GM11168 (cell line): ENCODE results near the gene BTNL3.

Source experiments
- in situ Hi-C: fragments of 300-500 bp; cut with MboI; formaldehyde crosslinking; loops from one replicate; pipeline ENCODE4 v1.12.0; 2022; ENCODE audit warnings: low sequenced_read_pairs; ENCODE audit not compliant: unreplicated experiment

BTNL3 gene

DNA sequence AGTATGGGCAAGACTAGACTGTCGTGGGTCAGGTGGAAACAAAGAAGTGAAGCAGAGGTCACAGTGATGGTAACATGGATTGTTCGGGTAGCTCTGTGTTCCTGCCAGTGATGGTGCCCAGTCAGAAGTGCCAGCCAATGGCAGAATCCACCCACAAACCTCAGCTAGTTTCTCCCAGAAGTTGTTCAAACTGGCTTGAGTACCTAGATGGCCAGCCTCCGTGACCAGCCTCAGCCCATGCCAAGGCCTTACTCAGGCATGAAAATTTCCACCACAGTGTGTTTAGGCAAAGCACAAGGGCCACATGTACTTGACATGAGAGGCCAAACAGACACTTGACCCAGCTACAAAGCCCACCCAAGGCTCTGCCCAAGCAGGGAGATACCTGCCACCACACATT, 32.0 kb downstream of the BTNL3 start:
- in situ Hi-C loops = no loop called here

DNA sequence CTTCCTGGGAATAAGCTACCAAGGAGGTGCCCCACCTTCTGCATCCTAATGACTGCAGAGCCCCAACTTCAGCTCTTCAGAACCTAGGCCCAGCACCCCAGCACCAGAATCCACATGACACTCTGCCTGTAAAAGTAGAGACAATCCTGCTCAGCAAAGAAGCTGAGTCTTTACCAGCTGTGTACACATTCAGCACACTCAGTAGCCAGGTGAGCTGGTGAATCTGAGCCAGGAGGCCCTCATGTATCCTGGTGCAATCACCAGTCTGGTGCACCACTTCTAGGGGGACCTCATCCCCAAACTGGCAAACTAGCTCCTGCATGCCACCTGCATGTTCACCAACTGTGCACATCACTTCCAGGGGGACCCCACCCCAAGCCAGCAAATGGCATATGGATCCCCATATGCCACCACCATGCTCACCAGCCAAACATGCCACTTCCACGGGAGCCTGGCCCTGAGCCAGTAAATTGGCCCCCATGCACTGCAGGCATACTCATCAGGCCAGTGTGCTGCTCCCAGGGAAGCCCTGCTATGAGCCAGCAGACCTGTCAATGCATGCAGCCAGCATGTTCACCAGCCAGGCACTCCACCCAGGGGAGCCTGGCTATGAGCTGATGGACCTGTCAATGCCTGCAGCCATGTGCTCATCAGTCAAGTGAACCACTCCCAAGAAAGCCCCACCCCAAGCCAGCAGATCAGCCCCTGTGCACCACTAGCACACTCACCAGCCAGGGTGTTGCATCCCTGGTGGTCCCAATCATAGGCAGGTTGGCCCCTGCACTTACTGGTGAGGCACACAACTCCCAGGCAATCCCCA, 35.8 kb downstream of the BTNL3 start:
- in situ Hi-C loops = no loop called here

DNA sequence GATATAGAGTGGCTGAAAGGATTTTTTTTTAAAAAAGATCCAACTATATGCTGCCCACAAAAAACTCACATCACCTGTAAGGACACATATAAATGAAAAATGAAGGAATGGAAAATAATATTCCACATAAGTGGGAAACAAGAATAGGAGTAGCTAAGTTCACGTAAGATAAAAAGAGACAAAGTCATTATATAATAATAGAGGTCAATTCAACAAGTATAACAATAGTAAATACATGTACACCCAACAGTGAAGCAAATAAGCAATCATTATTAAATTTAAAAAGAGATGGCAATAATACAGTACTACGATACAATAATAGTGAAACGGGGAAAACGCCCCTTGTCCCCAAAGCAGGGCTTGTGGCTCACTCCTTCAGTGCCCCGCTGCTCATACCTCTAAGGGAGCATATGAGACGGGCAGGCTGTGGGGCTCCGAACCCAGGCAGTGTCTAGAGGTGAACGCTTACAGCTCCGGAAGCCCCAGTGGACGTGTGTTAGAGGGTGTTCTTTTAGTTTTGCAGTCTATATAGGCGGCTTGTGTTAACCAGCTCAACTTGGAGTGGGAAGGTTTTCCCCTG, 38.9 kb downstream of the BTNL3 start:
- in situ Hi-C loops = no loop called here

DNA sequence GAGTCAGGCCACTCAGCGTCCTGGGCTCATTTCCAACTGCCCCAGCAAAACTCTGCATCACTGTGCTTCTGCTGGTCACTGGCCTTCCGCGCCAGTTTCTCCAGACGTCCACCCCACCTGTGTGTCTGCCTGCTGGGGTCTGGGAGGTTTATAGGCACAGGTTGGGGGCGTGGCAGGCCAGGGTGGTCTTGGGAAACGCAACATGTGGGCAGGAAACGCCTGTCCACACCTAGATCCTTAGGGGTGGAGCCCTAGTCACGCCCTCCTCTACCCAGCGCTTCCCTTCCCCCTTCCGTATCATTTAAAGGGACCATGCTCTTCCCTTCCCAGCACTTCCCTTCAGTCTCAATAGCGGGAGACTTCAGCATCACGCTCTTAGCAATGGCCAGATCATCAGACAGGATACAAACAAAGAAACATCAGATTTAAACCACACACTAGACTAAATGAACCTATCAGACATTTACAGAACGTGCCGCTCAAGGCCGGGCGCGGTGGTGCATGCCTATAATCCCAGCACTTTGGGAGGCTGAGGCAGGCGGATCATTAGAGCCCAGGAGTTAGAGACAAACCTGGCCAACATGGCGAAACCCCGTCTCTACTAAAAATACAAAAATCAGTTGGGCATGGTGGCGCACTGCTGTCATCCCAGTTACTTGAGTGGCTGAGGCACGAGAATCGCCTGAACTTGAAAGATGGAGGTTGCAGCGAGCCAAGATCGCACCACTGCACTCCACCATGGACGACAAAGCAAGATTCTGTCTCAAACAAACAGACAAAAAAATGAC, 39.6 kb downstream of the BTNL3 start:
- in situ Hi-C loops = no loop called here

DNA sequence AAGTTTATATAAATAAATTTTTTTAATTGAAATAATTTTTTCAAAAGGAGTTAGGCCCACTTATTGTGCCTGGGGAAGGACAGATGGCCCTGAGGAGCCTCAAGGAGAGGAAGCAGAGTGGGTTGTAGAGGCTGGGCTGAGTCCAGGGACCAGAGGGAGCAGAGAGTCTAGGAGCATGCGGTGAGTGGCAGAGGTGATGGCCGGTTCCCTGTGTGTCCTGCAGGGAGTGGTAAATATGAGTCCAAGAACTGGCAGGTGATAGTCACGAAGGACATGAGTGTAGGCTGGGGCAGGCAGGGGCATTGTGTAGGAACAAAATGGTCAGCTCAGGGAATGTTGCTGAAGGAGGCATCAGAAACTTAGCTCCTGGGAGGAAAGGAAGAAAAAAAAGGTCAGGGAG, 43.1 kb downstream of the BTNL3 start:
- in situ Hi-C loops = no loop called here

DNA sequence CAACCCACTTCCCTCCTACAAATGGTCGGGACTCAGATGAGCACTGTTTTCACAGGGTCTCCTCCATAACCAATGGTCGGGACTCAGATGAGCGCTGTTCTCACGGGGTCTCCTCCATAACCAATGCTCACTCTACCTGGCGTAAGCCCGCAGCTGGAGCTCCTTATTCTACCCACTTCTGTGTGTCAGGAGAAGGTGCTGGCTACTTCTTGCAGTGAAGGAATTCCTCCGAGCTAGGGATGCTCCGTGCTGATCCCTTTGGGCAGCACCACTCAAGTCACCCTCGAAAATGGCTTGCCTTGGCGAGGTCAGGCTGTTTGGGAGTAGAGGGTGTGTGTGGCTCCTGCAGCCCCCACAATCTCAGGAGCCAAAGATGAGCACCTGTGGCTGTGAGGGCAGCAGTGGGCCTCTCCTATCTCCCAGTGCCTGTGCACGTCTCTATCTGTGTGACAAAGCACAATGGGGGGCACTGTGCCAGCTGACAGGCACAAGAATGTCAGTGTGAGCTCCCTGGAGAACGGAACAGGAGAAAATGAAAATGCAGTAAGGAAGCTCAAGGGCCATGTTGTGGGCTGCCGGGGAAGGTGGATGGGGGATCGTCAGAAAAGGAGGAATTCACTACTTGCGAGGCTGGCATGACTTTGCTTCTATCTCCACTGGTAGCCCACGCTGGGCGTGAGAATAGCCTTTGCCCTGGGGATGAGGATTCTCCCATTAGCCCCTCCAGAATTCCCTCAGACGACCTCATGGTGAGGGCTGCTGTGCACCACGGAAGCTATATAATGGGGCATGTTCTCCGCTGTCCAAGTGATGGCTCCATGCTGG, 47.6 kb downstream of the BTNL3 start:
- in situ Hi-C loops = no loop called here

DNA sequence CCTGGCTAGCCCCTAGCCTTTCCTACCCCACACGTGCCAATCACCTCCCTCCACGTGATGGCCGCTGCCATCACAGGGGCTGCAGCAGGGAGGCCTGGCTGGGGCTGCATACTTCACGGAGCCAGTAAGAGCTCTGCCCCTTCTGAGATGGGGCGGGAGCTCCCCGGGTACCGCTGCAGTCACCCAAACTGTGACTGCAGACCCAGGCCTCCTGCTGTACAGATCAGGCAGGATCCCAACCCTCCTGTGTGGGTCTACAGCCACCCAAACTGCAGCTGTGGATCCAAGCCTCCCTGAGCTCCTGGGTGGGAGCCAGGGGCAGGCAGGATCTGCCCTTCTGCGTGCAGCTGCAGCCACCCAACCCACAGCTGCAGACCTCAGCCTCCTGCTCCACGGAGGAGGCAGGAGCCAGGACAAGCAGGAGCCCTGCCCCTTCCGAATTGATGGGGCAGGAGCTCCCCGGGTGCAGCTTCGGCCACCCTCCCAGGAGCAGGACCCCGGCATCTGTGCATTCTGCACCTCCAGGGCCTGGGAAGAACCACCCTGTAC, 48.2 kb downstream of the BTNL3 start:
- in situ Hi-C loops = no loop called here

DNA sequence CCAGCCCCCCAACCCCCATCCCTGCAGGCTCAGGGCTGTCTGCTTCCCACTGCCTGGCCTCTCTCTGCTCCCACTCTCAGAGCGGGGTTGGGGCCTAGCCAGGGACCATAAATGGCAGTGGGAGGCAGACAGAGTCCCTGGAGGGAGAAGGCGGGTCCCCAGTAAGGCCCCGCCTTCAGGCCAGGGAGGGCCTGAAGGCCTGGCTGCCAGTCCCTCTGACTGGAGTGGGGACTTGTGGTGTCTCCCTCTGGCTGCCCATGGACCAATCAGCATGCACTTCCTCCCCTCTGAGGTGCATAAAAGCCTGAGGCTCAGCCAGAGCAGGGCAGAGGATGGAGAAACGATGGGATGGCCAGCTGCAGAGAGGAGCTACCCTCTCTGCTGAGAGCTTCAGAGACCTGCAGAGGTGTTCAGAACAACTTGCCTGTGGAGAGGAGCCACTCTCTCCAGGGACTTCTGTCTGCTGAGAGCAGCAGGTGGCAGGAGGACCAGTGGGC, 48.8 kb downstream of the BTNL3 start:
- in situ Hi-C loops = no loop called here

DNA sequence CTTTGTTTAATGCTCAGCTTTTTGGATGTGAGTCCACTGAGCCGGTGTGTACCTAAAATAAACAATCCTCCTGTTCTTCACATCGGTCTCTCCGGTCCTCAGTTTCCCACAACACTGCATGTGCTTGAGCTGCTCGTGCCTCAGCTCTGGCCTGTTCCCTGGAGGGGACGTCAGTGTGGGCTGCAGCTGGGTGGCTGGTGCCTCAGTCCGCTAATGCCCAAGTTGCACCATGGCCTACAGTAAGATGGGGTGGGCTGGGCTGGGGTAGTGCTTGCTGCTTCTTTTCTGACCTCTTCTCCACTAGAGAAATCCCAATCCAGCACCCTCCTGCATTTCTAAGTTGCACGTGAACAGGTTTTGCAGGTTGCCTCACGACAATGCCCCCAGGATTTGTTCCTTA, 50.8 kb downstream of the BTNL3 start:
- in situ Hi-C loops = no loop called here

DNA sequence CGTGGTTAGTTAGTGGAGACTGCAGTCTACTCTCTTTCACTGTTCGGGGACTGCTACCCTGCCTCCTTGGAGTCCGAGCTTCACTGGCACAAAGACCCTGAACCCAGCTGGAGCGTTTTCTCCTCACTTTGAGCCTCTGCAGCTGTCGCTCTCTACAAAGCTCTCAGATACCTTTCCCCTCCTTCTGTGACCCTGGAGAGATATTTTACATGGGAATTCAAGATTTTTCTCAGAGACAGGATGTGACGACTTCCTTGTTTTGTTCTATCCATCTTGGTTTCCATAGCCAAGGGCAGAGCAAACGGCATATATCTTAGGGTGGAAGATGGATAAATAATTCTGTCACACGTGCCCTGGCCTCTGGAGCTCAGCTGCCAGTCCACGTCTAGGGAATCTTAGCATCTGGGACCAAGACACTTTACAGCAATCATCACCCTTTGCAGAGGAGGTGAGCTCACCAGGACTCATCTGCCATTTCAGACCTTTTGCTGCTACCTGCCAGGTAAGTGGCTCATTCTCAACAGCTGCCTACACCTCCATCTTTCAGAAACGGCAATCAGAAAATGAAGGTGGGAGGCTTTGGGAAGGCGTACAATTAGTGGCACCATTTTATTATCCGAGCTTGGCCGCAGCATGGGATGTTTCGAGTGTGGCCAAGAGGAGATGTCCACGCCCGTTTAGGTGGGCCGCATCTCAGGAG, 51.4 kb downstream of the BTNL3 start, which contains the start of gene BTNL9:
BTNL9 (plus strand) TSS at position 336 of the 700 bp plus-strand sequence. CDS start 5,224 bp downstream, outside the sequence.
- in situ Hi-C loops = no loop called here

DNA sequence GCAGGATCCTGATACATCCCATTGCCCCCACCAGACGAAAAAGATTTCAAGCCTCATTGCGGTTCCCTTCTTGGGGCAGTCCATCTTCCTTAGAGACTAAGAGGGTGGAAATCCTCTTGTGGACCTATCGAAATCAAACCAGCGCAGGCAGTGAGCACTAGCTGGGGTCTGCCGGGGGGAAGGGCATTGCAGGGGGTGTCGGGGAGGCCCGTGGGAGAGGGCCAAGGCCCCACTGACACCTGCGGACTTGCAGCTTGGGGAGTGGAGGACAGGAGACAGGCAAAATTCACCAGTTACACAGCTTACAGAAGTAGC, 51.9 kb downstream of the BTNL3 start:
- in situ Hi-C loops = no loop called here

DNA sequence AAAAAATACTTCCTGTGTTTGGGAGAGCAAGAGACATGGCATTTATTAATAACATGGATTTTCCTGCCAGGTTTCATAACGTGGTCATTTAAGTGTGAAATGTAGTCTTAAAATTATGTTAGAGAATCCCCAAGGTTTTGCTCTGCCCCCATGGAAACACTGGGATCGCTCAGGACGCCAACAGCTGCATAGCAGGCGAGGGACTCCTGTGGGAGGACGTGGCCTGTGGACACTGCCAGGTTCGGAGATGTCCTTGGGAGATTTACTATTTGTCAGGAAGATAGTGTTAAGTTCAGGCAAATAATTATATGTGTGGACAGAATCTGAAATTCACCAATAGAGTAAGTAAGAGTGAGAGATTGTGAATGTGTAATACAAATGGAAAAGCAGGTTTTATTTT, 52.4 kb downstream of the BTNL3 start:
- in situ Hi-C loops = no loop called here

DNA sequence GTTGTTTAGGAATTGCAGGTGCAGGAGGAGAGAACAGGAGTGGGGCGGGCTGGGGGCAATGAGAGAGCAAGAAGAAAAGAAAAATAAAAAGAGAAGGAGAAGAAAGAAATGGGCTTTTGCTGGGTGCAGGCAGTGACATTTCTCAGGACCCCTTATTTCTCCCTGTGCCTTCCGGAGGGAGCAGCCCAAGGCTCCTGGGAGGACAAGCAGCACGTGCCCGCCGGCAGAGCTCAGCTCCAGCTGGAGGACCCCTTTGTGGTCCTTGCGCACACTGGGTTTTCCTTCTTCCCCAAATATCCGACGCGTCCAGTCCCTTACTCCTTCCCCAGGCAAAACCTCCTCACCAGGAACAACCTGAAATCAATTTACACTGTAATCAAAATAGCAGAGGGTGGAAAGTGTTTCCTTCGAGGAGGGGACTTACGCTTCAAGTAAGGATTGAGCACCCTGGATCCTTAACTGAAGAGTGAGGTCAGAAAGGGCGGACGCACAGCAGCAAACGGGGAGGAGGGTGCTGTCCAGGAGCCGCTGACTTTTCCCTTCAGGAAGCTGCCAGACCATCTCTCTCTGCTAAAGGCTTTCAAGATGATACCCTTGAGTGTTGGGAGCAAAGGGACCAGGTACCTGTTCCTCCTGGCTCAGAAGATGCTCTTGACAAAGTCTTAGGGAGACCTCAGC, 53.5 kb downstream of the BTNL3 start:
- in situ Hi-C loops = no loop called here

DNA sequence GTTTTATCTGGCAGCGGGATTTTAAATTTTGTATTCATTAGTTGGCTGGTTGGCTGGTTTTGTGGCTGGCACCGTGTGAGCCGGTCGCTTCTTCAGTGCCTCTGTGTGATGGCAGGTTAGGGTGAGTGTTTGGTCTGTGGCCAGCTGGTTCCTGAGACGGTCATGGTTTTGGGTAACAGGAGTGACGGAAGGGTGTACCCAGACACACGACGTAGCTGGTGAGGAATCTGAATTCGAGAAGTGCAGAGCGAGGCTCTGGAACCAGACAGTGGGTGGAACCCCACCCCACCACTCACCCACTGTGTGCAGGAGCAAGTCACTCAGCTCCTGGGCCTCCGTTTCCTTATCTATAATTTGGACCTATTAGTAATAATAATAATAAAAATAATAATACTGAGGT, 54.1 kb downstream of the BTNL3 start:
- in situ Hi-C loops = no loop called here

DNA sequence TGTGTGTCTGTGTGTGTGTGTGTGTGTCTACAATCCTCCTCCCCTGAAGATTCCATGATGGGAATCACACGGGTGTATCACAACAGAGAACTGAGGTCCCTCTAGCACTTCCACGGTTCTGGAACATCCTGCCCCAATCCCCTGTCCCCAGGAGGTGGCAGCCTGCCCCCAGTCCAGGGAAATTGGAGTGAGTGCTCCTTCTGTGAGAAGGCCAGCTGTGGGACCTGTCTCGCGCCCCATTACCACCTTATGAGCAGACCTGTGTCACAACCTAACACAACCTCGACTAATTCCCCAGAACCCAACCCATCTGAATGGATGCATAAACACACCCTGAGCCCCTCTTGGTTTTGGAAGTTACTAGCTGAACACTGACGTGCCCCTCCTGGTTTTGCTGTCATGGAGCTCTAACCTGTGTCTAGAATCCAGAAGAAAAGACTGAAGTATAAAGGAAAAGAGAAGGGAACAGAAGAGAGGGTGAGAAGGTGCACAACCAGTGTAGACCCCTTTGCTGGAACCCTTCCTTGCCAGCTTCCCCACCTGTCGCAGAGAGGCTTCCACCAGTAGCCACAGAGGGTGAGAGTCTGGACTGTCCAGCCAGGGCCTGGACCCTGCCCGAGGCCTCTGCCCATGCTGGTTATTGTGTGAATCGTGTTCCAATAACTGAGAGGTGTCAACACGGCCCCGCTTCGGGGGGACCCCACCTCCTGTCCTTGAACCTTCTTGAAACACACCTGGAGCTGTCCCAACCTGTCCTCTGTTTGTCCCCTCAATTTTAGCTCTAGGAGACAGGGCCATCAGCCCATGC, 54.8 kb downstream of the BTNL3 start:
- in situ Hi-C loops = no loop called here

DNA sequence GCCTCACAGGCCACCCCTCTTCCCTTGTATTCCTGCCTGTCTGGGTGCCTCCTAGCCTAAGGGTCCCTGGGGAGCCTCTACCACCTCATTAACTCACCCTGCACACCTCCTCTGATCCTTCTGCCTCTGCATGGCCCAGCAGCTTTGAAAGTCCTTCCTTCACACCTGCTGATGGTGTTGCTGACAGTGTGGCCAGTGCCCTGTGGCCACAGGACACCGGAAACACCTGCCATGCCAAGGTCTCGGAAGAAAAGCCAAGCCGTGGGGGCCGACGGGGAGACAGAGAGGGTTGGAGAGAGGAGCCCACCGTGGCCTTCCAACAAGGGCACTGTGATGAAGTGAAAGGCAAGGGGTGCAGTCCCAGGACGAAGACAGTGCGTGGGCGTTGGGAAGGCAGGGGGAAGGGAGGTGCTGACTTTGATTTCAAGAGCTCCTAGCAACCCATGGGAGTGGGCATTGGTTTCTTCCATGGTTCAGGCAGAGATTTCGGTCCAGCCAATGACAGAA, 55.5 kb downstream of the BTNL3 start:
- in situ Hi-C loops = no loop called here

DNA sequence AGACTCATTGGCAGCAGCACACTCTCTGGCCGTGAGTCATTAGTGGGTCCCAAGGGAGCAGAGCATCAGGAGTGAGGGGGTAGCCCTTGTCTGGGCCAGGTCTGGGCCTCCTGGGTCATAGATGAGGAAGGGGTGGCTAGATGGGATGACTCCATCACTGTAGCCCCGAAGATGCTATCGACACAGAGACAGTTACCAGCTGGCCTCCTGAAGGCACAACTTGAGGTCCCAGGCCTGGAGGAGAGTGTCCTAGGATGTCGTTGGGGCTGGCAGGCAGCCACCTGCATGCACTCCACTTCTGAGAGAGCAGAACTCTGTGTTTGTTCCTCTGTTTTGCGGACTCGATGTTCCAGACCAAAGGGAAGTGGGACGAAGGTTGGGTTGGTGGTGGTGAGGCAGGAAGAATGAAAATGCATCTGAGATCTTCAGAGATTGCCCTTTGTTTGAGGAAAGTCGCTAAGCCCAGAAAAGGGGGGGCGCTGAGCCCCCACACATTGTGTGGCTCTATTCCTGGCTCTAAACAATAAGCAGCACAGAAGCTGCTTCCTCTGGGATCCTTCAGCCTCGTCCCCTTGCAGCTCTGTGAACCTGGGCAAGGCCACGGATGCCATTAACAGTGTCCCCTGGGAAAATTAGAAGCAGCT, 56.1 kb downstream of the BTNL3 start:
- in situ Hi-C loops = no loop called here
